Urothelium cell line (cell line): ENCODE data around the gene CTDSP2.
A peak's percentile ranks its signal among the peaks of the same experiment; 100 is the strongest.

ENCODE experiments used
- DNase-seq: peaks from one replicate; pipeline ENCODE4 v3.0.0; 2011; ENCODE audit warnings: low spot score, mixed read lengths
- FAIRE-seq: peaks from 2 replicates; lab custom pipeline; 2011; peaks lifted over from hg19 to GRCh38; lab: Jason Lieb, UNC

The CTDSP2 gene

GRCh38 chr12:57817261-57817989 lies 29.1 kb downstream of the CTDSP2 start:
- FAIRE-seq = no peak
- no peak for DNase-seq

GRCh38 chr12:57816855-57817151 lies 29.7 kb downstream of the CTDSP2 start:
- DNase-seq (no peak), FAIRE-seq (no peak)

GRCh38 chr12:57816001-57816854 lies 30.3 kb downstream of the CTDSP2 start:
- DNase-seq = no peak
- no peak for FAIRE-seq

- FAIRE-seq = no peak
- DNase-seq = no peak
Measured at GRCh38 chr12:57815177-57816000, 31.1 kb downstream of the CTDSP2 start.

GRCh38 chr12:57813971-57814772 lies 32.4 kb downstream of the CTDSP2 start:
- FAIRE-seq (no peak), DNase-seq (no peak)

- no peak for DNase-seq
- FAIRE-seq = no peak
Measured at GRCh38 chr12:57813111-57813970, 33.2 kb downstream of the CTDSP2 start.

- FAIRE-seq (no peak), DNase-seq (no peak)
Measured at GRCh38 chr12:57811028-57811755, 35.3 kb downstream of the CTDSP2 start.

GRCh38 chr12:57810450-57810849 lies 36.1 kb downstream of the CTDSP2 start:
- FAIRE-seq (no peak), DNase-seq (peak; percentile 73)

GRCh38 chr12:57809425-57809824 lies 37.1 kb downstream of the CTDSP2 start:
- FAIRE-seq (no peak), DNase-seq (no peak)

- FAIRE-seq (no peak), DNase-seq (no peak)
Measured at GRCh38 chr12:57808351-57808750, 38.2 kb downstream of the CTDSP2 start.

GRCh38 chr12:57807285-57807684 lies 39.2 kb downstream of the CTDSP2 start:
- DNase-seq = no peak
- no peak for FAIRE-seq

GRCh38 chr12:57806677-57807076 lies 39.9 kb downstream of the CTDSP2 start:
- FAIRE-seq (no peak), DNase-seq (no peak)

GRCh38 chr12:57803319-57803893 lies 43.1 kb downstream of the CTDSP2 start:
- peak; percentile 67 for DNase-seq
- FAIRE-seq = no peak

- FAIRE-seq (no peak), DNase-seq (no peak)
Measured at GRCh38 chr12:57802607-57803006, 43.9 kb downstream of the CTDSP2 start.

- no peak for DNase-seq
- no peak for FAIRE-seq
Measured at GRCh38 chr12:57800965-57801364, 45.6 kb downstream of the CTDSP2 start.

- no peak for FAIRE-seq
Measured at GRCh38 chr12:57797933-57798332, 48.6 kb downstream of the CTDSP2 start.

GRCh38 chr12:57796996-57797395 lies 49.5 kb downstream of the CTDSP2 start:
- no peak for DNase-seq
- no peak for FAIRE-seq

More at GRCh38 chr12:57797933-57798332, 48.6 kb downstream of the CTDSP2 start:
- no peak for DNase-seq

- no peak for FAIRE-seq
Measured at GRCh38 chr12:57795354-57795753, 51.2 kb downstream of the CTDSP2 start.

GRCh38 chr12:57793920-57794319 lies 52.6 kb downstream of the CTDSP2 start:
- FAIRE-seq (no peak), DNase-seq (no peak)

More at GRCh38 chr12:57795354-57795753, 51.2 kb downstream of the CTDSP2 start:
- DNase-seq = no peak
